ENCODE results near the gene KLC1. TPM values are rescaled to one million over a fixed set of nuclear protein-coding genes. Genes with fewer than 3 reads are reported as not detected.

Gene KLC1
- total and polyA plus RNA-seq, 10 of the 15 experiments (the other 5 are each of a cell fraction or from before 2014, with no cell fraction given): 5.5 to 137 (median 76.1) TPM

DNA sequence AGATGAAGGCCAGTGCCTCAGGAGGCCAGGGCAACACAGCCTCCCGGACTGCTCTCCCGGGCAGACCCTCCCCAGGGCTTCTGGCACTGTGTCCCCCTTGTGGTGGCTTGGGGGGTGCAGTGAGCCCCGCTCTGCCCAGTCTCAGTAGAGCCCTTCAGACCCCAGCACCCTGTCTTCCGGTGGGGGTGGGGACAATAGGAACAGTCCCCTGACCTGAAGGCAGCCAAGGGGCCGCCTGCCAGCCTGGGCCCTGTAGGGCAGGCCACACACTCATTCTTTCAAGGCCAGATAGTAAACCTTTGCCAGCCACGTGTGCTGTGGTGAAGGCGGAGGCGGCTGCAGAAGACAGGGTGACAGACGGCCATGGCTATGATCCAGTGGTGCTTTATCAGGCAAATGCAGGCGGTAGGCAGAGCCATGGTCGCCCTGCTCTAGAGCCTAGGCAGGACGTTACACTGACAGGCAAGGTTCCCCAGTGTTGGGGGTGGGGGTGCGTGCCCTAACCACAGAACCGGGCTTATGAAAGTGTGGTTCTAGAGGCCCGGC lies 101.6 kb downstream of the KLC1 start:
- RAD21 ChIA-PET (ENCODE audit: unreplicated experiment): no interaction called here
- H3K9me3 ChIP-seq (replicated peaks; ENCODE audit: control insufficient read depth, insufficient read depth, low read length): no peaks in the 10 kb centered on the region
- H3K4me3 ChIP-seq: no peak overlapping the region
- no peaks in the 10 kb centered on the region for H4K20me1 ChIP-seq (ENCODE audit: control insufficient read depth, insufficient read depth)
- FAIRE-seq (no peak), DNase-seq (ENCODE audit: low read depth, low spot score) (no peak), ATAC-seq (peak; percentile 21; the same call in 1 of the 3 replicates)
- no peaks in the 10 kb centered on the region for H3K4me1 ChIP-seq (ENCODE audit: control insufficient read depth, insufficient read depth, low read length)
- CTCF ChIA-PET: no interaction called here
- 87% methylated on average over 15 of the region's 15 CpGs for WGBS (ENCODE audit: insufficient coverage, insufficient replicate concordance, low lambda C conversion rate, missing lambda C conversion rate)
- SMC1A ChIA-PET (ENCODE audit: uncharacterized antibody, unreplicated experiment): no interaction called here
- H3K79me2 ChIP-seq (ENCODE audit: control insufficient read depth, insufficient read depth, low read length): no peaks in the 10 kb centered on the region
- H3K27ac ChIP-seq (ENCODE audit: control insufficient read depth, insufficient read depth): no peak overlapping the region
- no TSS peak for BruUV-seq (replicated peaks)
- TF ChIP-seq LARP7 (IDR thresholded peaks at IDR 0.05) (no peak), ZSCAN29 (IDR thresholded peaks at IDR 0.05) (no peak), RBBP5 (conservative IDR thresholded peaks at IDR 0.05) (no peak), PAX8 (IDR thresholded peaks at IDR 0.05) (no peak), BMI1 (IDR thresholded peaks at IDR 0.05; ENCODE audit: borderline replicate concordance) (no peak), PAX5 (IDR thresholded peaks at IDR 0.05; ENCODE audit: borderline replicate concordance, low read depth, low read length) (no peak), KAT2A (conservative IDR thresholded peaks at IDR 0.05; ENCODE audit: control insufficient read depth, low read depth, low read length) (no peak), SUZ12 (IDR thresholded peaks at IDR 0.05; ENCODE audit: unreplicated experiment) (no peak), IRF4 (IDR thresholded peaks at IDR 0.05; ENCODE audit: low read depth, low read length) (no peak), CHD2 (IDR thresholded peaks at IDR 0.05; ENCODE audit: borderline replicate concordance, low read depth, low read length) (no peak), RCOR1 (conservative IDR thresholded peaks at IDR 0.05; ENCODE audit: low read depth, low read length) (no peak), POLR2AphosphoS2 (IDR thresholded peaks at IDR 0.05; ENCODE audit: low read depth, low read length) (no peak), RELA (IDR thresholded peaks at IDR 0.05; ENCODE audit: borderline replicate concordance, partially characterized antibody) (no peak), FOXM1 (IDR thresholded peaks at IDR 0.05; ENCODE audit: low read depth, low read length) (no peak), GATAD2B (conservative IDR thresholded peaks at IDR 0.05; ENCODE audit: low read depth) (no peak), FOXK2 (IDR thresholded peaks at IDR 0.05) (no peak)
- TF ChIP-seq, protein P1, sequence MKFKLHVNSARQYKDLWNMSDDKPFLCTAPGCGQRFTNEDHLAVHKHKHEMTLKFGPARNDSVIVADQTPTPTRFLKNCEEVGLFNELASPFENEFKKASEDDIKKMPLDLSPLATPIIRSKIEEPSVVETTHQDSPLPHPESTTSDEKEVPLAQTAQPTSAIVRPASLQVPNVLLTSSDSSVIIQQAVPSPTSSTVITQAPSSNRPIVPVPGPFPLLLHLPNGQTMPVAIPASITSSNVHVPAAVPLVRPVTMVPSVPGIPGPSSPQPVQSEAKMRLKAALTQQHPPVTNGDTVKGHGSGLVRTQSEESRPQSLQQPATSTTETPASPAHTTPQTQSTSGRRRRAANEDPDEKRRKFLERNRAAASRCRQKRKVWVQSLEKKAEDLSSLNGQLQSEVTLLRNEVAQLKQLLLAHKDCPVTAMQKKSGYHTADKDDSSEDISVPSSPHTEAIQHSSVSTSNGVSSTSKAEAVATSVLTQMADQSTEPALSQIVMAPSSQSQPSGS (IDR thresholded peaks at IDR 0.05; ENCODE audit: low read length): no peak
- TF ChIP-seq, protein P2, sequence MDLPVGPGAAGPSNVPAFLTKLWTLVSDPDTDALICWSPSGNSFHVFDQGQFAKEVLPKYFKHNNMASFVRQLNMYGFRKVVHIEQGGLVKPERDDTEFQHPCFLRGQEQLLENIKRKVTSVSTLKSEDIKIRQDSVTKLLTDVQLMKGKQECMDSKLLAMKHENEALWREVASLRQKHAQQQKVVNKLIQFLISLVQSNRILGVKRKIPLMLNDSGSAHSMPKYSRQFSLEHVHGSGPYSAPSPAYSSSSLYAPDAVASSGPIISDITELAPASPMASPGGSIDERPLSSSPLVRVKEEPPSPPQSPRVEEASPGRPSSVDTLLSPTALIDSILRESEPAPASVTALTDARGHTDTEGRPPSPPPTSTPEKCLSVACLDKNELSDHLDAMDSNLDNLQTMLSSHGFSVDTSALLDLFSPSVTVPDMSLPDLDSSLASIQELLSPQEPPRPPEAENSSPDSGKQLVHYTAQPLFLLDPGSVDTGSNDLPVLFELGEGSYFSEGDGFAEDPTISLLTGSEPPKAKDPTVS (IDR thresholded peaks at IDR 0.05; ENCODE audit: low read depth, low read length): no peak
- TF ChIP-seq, protein P3, sequence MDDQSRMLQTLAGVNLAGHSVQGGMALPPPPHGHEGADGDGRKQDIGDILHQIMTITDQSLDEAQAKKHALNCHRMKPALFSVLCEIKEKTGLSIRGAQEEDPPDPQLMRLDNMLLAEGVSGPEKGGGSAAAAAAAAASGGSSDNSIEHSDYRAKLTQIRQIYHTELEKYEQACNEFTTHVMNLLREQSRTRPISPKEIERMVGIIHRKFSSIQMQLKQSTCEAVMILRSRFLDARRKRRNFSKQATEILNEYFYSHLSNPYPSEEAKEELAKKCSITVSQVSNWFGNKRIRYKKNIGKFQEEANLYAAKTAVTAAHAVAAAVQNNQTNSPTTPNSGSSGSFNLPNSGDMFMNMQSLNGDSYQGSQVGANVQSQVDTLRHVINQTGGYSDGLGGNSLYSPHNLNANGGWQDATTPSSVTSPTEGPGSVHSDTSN (IDR thresholded peaks at IDR 0.05; ENCODE audit: insufficient replicate concordance, low read depth, low read length): no peak
- POLR2A ChIA-PET: no interaction called here
- in situ Hi-C loops (cut with MboI): no loop called here
- intact Hi-C loops (cut with micrococcal nuclease; ENCODE audit: unreplicated experiment): no loop called here
- no peak overlapping the region for H2AFZ ChIP-seq (ENCODE audit: control insufficient read depth, low read depth, low read length)
- H3K36me3 ChIP-seq (ENCODE audit: control insufficient read depth in 2 of 2, insufficient read depth in 2 of 2, low read length in 1 of 2): peaks cover 3 to 13% of the 10 kb centered on the region in 2 experiments; a peak in 3 of 4 replicates
- H3K9ac ChIP-seq (ENCODE audit: control insufficient read depth, insufficient read depth, low read length): no peak overlapping the region
- H3K4me2 ChIP-seq (ENCODE audit: control insufficient read depth, insufficient read depth): no peak overlapping the region
- H3K27me3 ChIP-seq (replicated peaks in 1 of 2; ENCODE audit: control insufficient read depth in 2 of 2, insufficient read depth in 2 of 2, low read length in 1 of 2): no peaks in the 10 kb centered on the region

All from GM12878 (cell line).